H7 (cell line): ENCODE results near the gene HNRNPLL. TPM values are rescaled to one million over a fixed set of nuclear protein-coding genes. Genes with fewer than 3 reads are reported as not detected.

Experiments used
- total RNA-seq: library from RNA; depleted of rRNA; stranded (reverse); fragments of >200 nt; shearing (Covaris generic); gene quantifications from 2 replicates; pipeline ENCODE4 v1.2.3, GENCODE V29; 2014; rRNA removed

Gene HNRNPLL
- total RNA-seq, 1 experiment from 2014 or later: 72.1 TPM

Other genes starting within 250 kb of the HNRNPLL start
- 119 and 141 TPM in 2 replicates for gene ATL2, start 225.7 kb downstream of the HNRNPLL start, total RNA-seq
- 21.8 and 25.9 TPM in 2 replicates for gene GALM, start 63.2 kb upstream of the HNRNPLL start, total RNA-seq
- gene SRSF7, start 148.4 kb upstream of the HNRNPLL start, total RNA-seq: 140 and 206 TPM in 2 replicates
- gene GEMIN6, start 175.3 kb upstream of the HNRNPLL start, total RNA-seq: 17.6 and 22.2 TPM in 2 replicates